ENCODE results near the gene RCAN1. TPM values are rescaled to one million over a fixed set of nuclear protein-coding genes. Genes with fewer than 3 reads are reported as not detected.
"Not testable (repeated sequence)": the region's sequence is repeated elsewhere in the genome, so short reads cannot be mapped to it uniquely, and the experiment has no call there.

RCAN1 gene
- total and polyA plus RNA-seq, 2 of the 4 experiments (the other 2 are of a cell fraction), result 53.5 to 175 TPM

DNA sequence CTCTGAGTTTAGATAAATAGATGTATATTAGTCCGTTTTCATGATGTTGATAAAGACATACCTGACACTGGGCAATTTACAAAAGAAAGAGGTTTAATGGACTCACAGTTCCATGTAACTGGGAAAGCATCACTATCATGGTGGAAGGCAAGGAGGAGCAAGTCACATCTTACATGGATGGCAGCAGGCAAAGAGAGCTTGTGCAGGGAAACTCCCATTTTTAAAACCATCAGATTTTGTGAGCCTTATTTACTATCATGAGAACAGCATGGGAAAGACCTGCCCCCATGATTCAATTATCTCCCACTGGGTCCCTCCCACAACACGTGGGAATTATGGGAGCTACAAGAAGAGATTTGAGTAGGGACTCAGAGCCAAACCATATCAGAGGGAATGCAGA is 60.2 kb downstream of the RCAN1 start:
- H3K9ac ChIP-seq (ENCODE audit: low read depth, low read length); POLR2A ChIA-PET (ENCODE audit: unreplicated experiment); H3K9me3 ChIP-seq (ENCODE audit: control insufficient read depth, insufficient read depth, low read length); DNase-seq; in situ Hi-C loops (cut with MboI; ENCODE audit: low sequenced_read_pairs); H3K27me3 ChIP-seq (ENCODE audit: control insufficient read depth, insufficient read depth, low read length); H3K9me1 ChIP-seq (ENCODE audit: insufficient read depth, low read length); H4K5ac ChIP-seq (ENCODE audit: low read depth, low read length); H3K4me3 ChIP-seq (ENCODE audit: insufficient read depth, low read depth, low read length); H3K36me3 ChIP-seq (ENCODE audit: control insufficient read depth, insufficient read depth, low read length); ATAC-seq (ENCODE audit: low read depth); H2BK120ac ChIP-seq (ENCODE audit: low read depth, low read length); H2BK5ac ChIP-seq (ENCODE audit: low read depth, low read length, poor library complexity, severe bottlenecking); intact Hi-C loops (cut with micrococcal nuclease); dilution Hi-C loops (cut with HindIII; ENCODE audit: low sequenced_read_pairs, unreplicated experiment); BruUV-seq (replicated peaks); H4K8ac ChIP-seq (ENCODE audit: low read depth in 2 of 2, low read length in 2 of 2); CTCF ChIA-PET; H3K23ac ChIP-seq (ENCODE audit: low read depth, low read length); H3K18ac ChIP-seq (ENCODE audit: low read depth, low read length); H3K14ac ChIP-seq (replicated peaks; ENCODE audit: low read depth, low read length); H2AK9ac ChIP-seq (replicated peaks; ENCODE audit: low read depth, low read length, poor library complexity); H2AFZ ChIP-seq (replicated peaks; ENCODE audit: low read length, poor library complexity); H4K20me1 ChIP-seq (ENCODE audit: insufficient read depth, low read length); H3K4me2 ChIP-seq (ENCODE audit: low read depth, low read length); H2BK20ac ChIP-seq (ENCODE audit: low read depth, low read length); H4K91ac ChIP-seq (ENCODE audit: insufficient read depth, low read depth, low read length); H3K27ac ChIP-seq (ENCODE audit: insufficient read depth, low read length); H3K56ac ChIP-seq (ENCODE audit: extremely low read depth, insufficient read depth, low read length): not testable (repeated sequence)
- peaks cover 10% of the 10 kb centered on the region for H3K4me1 ChIP-seq (ENCODE audit: control insufficient read depth, insufficient read depth, low read length)
- WGBS, 2 experiments (ENCODE audit: extremely low coverage in 2 of 2, insufficient read length in 1 of 2), result 100% methylated on average over 1 of the region's 2 CpGs; no CpG with 5 or more reads in 1 of the 2 experiments
- peak overlapping the region; percentile 17; the same call in 1 of the 2 replicates for H3K4ac ChIP-seq (ENCODE audit: low read depth, low read length)
- H2BK15ac ChIP-seq (ENCODE audit: low read depth, low read length), result 0 out of 3 replicates have a peak overlapping the region, but pooled peaks have one; percentile 61
- H3K79me1 ChIP-seq (ENCODE audit: low read depth in 1 of 2, low read length in 2 of 2), result peaks cover 17 to 28% of the 10 kb centered on the region in 2 experiments
- peak overlapping the region; percentile 54; the same call in 1 of the 2 replicates for H2AK5ac ChIP-seq (ENCODE audit: low read depth, low read length)

All from IMR-90 (cell line).